Measurements from ENCODE around the gene SSBP4.

DNA sequence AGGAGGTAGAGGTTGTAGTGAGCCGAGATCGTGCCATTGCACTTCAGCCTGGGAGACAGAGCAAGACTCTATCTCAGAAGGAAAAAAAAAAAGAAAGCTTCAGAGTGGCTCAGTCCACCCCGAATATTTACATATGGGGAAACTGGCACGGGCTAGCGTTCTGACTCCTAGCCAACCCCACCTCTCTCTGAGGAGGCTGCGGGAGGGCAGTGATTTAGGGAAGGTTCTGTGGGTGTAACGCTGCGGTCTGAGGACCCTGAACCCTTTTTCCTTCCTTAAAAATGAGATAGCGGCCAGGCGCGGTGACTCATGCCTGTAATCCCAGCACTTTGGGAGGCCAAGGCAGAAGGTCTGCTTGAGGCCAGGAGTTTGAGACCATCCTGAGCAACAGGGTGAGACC, 26.8 kb upstream of the SSBP4 start:
- TF ChIP-seq EZH2 (IDR thresholded peaks at IDR 0.05; ENCODE audit: insufficient read depth, poor library complexity, severe bottlenecking): no peak
- TF ChIP-seq EZH2phosphoT487 (IDR thresholded peaks at IDR 0.05; ENCODE audit: insufficient read depth, low read depth): no peak

All from GM23248 (cell line).